ENCODE results near the gene CXCL12.

- TF ChIP-seq CTCF (IDR thresholded peaks at IDR 0.05) = no peak
- TF ChIP-seq POLR2A (IDR thresholded peaks at IDR 0.05) = no peak
Observed at GRCh38 chr10:44369296-44369695, 15.6 kb downstream of the CXCL12 start.
